SHP77 (cell line): ENCODE results near the gene ANKUB1.
A peak's percentile ranks its signal among the peaks of the same experiment; 100 is the strongest.

Experiments used
- DNase-seq, 2 experiments: peaks; one replicate each; lab custom pipeline; 2025; lab: John Stamatoyannopoulos, UW

Gene ANKUB1

DNA sequence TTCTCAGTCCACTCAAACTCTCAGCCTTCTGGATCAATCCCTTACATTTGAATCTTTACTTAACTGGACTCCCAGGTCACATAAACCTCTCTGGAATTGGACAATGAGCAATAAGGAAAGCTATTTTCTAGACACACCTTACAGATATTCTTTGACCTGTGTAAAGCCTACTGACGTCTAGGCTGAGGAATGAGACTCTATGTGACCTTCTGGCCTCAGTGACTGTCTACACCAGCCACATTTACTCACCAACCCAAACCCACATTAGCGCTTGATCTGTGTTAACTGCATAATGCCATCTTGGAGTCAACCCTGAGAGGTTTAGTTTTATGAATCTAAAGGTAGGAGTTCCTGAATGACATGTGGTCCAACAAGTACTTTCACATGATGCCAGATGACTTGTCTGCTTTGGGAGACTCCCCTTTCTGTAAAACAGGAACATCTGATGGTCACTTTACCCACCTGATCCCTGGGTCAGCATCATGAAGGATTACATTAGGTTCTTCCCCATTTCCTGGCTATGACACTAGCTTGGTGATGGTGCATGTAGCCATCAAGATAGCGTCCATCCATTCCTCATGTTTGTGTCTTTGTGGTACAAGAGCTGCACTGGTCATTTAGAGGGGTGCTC, 28.7 kb downstream of the ANKUB1 start:
- no peak for DNase-seq

DNA sequence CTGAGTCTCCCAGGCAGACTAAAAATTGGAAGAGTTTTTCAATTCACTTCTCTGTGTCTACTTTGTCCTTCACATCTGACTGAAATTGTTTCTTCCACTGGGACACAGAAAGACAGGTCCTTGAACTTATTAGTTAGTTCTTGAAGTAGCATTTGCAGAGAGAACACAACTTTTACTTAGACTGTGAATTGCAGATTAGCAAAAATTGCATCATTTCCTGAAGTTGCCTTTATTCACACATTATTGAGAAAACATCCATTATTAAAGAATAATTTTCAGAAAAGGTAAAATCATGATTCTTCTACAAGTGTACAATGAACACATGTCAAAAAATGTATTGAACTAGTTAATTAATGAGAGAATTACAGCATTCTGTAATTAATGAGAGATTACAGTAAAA, 38.6 kb downstream of the ANKUB1 start:
- no peak for DNase-seq

DNA sequence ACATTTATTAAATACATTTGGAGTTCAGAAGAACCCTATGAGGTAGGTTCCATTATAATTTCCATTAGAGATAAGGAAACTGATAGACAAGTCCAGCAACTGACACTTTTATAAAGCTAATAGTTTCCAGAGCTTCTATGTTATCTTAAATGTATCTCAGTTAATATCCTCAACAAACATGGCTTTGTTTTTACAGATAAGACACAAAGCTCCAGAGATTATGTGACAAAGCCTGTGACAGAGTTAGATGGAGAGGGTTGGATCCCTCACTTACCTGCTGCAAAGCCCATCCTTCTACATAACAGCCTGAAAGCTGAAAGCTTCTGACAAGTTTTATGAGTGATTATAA, 39.6 kb downstream of the ANKUB1 start:
- no peak for DNase-seq

DNA sequence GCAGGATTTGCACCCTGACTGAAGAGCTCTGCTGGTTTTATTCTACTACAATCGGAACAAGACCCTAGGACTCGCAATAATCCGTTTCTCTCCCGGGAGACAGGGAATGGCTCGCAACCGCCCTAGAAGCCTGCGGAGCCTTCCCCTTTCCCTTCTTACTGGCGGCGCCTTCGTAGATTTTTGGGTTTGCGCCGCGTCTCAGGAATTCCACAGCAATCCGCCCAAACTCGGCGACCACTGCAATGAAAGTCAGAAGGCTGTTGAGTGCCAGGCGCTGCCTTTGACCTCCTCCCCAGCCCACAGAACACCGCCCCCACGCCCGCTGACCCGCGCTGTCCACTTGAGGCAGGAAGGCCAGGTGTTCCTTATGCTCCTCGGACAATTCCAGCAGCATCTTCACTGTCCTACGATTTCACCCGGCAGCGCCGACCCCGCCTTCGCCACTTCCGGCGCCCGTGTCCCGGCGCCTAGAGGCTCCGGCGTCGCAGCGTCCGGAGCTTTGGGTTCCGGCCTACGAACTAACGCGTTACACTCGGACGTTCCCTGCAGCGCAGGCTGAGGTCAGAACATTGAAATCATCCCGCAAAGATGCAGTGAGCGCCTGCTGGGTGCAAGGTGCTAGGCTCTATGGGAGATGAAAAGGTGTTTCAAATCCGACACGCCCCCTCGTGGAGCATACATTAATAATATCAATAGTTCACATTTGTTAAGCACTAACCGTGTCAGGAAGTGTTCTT, 40.1 kb downstream of the ANKUB1 start, which contains the start of gene COMMD2:
Gene COMMD2 (minus strand): TSS at position 439 of the 737 bp plus-strand sequence. CDS start 45 bp downstream, at position 394.
- peak; percentile 95 to 96 for DNase-seq

DNA sequence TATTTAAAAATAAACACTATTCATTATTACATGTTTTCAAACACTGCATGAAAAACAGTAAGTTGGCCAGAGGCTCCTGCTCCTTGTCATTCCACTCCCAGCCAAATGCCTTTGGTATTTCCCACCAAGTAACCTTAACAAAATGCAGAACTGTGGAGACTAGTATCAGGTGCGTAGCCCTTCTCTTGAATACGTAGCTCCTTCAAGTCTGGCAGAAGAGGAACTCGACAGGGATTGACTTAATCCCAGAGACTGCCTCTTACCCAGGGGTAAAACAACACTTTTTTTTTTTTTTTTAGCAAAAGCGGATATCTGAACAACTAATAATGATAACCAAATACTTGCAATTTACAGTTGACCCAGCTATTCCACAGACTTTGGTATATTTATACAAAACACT, 40.8 kb downstream of the ANKUB1 start:
- no peak for DNase-seq

DNA sequence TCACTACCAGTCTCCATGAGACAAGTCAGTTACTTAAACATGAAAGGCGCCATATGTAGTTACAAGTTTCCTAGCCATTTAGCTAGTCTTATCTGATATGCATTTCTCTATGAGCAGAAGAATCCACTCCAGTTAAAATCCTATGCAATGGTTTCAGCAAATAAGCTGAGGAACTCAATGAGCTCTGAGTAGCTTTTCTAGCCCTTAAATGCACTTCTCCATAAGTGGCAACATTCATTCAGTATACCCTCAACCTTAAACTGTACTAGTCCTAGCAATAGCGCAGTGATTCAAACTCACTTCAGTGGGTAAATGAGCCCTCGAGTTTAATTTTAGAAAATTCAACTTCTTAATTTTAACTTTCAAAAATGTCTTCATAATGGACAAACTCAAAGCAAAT, 47.7 kb downstream of the ANKUB1 start:
- no peak for DNase-seq

DNA sequence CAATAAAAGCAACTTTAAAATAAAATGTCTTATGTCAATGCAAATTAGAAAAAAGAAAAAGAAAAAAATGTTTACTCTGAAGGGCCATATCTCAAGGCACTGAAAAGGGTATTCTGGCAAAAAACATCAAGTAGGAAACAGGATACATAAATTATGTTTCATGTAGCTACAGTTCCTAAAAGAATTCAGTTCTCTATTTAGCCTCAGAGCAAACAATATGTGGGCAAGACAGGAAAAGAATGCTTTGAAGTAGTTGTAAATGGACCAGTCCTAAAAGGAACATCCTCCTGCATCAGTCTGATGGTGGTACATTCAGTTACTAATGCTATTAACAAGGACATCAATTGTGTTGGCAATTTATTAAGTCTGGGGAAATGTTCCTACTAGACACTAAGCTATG, 48.2 kb downstream of the ANKUB1 start:
- no peak for DNase-seq

DNA sequence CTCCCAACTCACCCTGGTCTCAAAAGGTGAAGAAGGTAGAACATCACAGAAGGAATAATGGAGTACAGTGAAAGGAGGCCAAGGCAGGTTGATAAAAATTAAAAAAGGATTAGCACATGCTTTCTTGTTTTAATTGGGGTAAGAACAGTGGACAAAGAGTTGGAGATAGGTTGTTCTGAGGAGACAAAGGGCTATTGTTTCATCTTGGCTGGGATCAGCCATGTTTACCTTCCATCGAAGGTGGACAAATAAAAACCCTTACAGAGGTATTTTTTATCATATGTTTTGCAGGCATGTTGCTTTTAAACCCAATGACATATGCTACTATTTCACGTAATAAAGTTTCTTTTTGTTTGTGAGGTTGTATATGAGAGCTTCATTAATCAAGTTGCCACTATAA, 53.0 kb downstream of the ANKUB1 start:
- DNase-seq = no peak

DNA sequence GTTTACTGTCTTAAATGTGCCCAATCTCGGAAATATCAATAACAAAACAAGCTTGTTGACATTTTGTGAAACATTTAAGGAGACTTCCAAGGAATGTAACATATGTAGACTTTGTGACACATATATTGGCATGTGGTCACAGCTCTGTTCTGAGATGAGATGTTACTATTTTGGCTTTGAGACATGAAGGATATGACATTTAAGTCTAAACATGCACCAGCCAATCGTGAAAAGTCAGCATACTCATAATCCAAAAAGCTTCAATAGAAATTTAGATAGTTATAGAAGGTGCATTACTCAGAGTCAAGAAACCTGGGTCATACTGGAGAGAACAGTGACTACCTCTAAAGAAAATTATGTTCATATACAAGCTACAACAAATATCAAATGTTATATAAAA, 53.5 kb downstream of the ANKUB1 start:
- DNase-seq = no peak

DNA sequence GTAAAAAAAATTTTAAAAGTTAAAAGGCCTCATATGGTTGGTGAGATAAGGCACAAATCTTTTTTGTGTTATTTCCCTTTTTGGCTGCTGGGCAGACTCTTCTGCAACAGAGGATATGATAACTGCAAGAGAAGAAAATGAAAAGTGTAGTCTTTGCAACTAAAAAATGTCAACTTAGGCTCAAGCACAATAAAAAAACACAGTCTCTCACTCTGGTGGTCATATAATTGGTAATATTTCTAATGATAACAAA, 55.5 kb downstream of the ANKUB1 start:
- DNase-seq = no peak

DNA sequence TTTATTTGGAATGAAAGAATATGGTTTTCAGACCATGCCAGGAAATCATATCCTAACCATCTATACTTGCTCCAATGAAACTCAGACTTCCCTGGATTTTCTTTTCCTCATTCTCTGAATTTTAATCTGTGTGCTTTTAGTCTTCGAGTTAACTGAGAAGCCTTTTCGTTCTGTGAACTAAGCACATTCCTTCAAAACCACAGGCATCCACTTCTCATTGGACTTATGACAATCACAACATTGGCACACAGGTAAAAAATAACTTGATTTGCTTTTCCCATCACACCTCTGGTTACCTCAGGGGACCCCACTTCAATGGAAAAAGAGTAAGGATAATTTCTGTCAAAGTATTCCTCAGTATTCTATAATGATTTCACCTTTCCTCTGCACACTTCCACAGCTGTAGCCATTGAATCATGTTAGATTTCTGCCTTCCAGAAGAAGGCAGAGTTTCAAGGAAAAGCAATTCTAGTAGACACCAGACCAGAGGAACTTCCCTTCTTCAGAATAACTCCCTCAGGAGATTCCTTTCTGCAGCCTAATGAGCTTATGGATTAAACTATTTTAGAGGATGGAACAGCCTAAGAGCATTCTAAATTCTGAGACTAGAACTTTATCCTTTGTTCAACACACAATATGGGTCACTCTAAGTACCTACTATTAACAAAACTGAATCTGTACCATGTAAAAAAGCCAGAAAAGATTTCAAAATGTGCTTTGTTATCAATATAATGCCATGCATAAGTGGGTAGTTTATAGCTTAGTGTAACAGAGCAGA, 56.0 kb downstream of the ANKUB1 start:
- DNase-seq = no peak

DNA sequence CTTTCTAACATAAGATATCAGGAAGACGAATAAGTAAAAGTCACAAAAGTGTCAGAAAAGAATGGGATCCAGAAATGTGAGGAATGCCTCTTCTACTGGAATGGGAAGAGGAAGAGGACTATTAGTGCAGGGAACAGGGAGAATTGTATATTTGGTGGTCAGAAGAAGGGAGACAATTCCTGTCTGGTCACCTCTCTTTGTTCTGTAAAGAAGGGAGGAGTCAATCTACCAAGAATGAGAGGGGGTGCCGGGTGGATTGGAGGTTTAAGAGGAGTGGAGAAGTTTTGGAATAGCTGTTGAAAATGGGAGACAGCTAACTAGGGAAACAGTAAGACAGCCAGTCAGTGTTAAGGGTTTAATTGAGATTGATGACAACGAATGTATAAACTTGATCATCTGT, 60.1 kb downstream of the ANKUB1 start:
- no peak for DNase-seq

DNA sequence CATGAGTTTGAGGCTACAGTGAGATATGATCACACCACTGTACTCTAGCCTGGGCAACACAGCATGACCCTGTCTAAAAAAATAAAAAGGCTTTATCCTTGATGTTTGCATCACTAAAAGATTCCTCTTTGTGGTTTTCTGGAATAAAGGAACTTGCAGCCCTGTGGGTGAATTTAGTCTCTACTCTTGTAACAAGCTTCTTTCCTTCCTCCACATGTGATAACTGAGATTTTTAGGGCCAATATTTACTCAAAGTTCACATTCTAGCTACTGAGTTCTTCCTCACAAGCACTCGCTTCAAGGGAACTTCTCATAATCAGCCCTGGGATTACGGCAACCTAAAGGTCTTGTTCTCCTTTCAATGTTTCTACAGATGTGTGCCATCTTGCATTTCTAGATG, 64.7 kb downstream of the ANKUB1 start:
- DNase-seq = no peak

DNA sequence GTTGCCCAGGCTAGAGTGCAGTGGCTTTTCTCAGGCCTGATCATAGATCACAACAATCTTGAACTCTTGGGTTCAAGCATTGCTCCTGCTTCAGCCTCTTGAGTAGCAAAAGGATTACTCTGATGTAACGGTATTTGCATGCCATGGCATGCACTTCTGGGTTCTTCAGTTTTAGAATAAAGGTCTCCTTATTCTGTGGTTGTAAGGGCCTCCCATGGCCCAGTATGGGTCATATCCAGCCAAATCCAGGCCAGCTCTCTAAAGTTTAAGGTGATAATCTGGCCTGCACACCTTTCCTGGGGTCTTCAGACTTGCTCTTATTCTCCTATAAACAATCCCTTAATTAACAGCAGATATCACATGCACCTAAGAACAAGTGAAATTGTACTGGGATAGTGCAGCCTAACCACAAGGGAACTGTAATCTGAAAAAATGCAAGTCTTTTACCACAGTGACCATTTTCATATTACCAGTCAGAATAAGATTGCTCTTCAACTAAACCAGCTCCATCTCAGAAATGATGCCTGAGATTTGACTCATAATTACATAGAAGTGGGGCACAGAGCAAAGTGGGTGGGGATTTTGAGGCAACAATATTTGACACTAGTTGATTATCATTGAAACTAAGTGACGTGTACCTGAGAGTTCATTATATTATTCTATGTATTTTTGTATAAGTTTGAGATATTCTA, 65.5 kb downstream of the ANKUB1 start:
- DNase-seq = no peak

DNA sequence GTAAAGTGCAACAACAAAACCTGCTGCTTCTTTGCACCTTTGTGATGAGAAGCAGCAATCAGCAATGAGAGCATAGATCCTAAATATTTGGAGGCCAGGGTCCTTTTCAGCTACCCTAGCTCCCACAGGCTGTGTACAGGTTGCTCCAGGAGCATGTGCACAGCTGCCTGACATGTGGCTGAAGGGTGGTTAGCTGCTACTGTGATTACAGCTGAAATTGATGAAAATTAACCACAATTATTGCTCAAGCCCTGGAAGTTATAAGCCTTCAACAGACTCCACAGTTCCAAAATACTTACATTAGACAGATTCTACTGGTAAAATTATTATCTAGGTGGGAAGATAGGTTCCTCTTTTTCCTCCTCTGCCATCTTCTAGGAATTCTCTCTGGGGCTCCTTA, 68.6 kb downstream of the ANKUB1 start:
- no peak for DNase-seq

DNA sequence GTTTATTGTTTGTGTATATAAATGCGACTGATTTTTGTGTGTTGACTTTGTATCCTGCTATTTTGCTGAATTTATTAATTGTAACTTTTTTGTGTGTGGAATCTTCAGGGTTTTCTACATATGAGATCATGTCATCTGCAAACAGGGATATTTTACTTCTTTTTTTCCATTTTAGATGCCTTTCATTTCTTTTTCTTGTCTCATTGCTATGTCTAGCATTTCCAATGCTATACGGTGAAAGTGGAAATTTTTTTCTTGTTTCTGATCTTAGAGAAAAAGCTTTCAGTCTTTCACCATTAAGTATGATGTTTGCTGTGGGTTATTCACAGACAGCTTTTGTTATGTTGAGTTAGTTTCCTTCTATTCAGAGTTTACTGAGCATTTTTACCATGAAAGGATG, 71.4 kb downstream of the ANKUB1 start:
- no peak for DNase-seq

DNA sequence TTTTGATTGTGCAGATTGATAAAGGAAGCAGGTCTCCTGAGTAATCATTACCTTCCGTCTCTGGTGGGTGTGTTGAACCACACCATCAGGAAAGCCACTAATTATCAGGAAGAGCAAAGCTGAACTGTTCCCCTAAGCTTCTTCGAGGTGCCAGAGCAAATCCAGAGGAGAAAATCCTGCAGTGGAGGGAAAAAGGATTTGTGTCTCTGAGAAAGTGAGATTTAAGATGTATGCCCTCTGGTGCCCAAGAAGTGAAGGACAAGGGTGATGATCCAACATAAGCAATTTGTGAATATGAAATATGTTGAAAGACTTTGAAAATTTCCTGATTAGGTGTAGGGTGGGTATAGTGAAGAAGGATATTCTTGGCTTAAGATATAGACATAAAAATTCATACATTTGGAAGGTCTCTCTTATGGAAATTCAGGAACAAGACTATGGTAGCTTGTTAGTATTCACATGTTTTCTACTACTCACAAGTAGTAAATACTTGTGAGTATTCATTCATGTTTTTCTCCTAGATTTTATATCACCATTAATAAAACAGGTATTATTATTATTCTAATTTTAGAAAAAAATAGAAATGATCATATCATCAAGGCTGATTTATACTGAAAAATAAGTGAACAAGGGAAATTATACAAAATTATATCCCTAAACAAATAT, 74.8 kb downstream of the ANKUB1 start:
- peak; percentile 73 to 79 for DNase-seq

DNA sequence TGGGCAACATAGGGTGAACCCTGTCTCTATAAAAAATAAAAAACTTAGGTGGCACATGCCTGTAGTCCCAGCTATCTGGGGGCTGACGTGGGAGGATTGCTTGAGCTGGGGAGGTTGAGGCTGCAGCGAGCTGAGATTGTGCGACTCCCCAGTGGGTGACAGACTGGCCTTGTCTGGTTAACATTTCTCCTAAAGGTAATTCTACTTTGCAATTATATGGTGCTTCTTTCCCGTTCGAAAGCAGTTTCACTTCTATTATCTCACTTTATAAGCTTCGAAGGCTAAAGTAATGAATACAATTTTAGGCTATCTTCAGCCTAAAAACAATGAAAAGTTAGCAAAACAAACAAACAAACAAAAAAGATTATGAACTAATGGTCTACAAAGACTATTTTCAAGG, 75.4 kb downstream of the ANKUB1 start:
- DNase-seq = no peak

DNA sequence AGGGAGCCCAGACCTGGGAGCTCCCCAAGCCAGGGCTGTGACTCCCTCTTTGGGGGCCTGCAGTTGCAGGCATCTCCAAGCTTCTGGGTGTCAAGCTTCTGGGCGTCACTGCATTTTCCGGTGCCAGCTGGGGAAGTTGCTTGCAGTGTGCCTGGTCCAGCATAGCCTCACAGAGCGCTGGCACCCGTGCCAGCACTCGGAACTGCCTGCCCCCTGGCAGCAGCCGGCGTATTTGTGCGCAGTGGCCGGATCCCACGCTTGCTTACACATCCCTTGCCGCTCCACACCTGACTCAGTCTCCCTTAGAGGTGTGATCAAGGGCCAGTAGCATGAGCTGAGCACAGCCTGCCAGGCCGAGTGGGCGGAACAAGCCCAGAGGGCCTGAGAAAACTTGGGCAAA, 77.1 kb downstream of the ANKUB1 start:
- DNase-seq = no peak

DNA sequence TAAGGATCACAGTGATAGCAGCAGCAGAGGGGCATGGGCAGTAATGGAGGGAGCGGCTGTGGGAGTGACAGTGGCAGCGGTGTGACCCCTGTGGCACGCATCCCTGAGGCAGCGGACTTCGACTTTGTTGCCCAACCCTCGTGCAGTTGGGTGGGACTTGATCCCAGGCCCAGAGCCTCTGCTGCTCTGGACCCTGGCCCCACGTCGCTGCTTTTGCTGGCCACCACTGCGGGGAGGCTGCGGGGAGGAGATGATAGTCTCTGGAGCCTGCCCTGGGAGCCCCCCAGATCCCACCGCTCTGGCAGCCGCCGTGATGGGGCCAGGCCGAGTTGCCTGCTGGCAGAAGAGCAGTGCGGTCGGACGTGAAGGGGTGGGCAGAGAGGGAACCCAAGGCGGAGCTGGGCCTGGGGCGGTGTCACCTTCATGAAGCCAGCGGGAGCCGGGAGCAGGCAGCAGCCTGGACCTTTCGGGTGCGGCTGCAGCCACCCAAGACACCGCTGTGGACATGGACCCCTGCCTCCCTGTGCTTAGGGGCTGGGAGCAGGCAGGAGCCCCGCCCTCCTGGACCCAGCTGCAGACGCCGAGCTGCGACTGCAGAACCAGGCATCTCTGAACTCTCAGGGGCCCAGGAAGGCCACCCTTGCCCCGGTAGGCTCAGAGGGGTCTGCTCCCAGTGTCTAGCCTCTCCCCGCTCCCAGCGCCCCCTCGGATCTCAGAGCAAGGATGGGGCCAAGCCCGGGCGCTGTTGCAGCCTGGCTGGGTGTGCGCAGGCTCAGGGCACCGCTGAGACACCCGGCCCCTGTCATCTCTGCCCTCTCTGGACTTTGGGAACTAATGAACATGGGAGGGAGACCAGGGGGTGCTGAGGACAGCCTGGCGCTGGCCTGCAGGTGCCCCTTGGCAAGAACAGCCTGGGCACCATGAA, 78.4 kb downstream of the ANKUB1 start:
- no peak for DNase-seq
